HepG2 (cell line): Measurements from ENCODE around the gene KAZN. TPM values are rescaled to one million over a fixed set of nuclear protein-coding genes. Genes with fewer than 3 reads are reported as not detected.

Experiments used
- ATAC-seq: fragments of 200-7000 bp; cut with Tn5 transposase; 3 replicates; pipeline ENCODE4 v1.9.1; 2020; ENCODE audit warnings: mild to moderate bottlenecking, moderate library complexity
- BruUV-seq: library from RNA; stranded (reverse); fragments of 400-500 nt; replicated peaks from 2 replicates; lab custom pipeline; 2021; lab: Mats Ljungman, UMichigan
- CTCF ChIA-PET: fragments of 300-600 bp; formaldehyde crosslinking; extraction: SDS; loops from one replicate; lab custom pipeline; 2021; ENCODE audit warnings: low total read pairs, inconsistent platforms, low intra/inter-chr PET ratio; lab: Yijun Ruan, JAX
- POLR2A ChIA-PET: fragments of 350-600 bp; sonication (Branson Sonifier 250); formaldehyde crosslinking; loops from one replicate; lab custom pipeline; 2020; ENCODE audit warnings: antibody characterized with exemption, inconsistent platforms; lab: Yijun Ruan, JAX
- DNase-seq: peaks from one replicate; pipeline ENCODE4 v3.0.0-alpha.2; 2015; ENCODE audit warnings: low spot score
- FAIRE-seq: peaks from 3 replicates; lab custom pipeline; 2011; peaks lifted over from hg19 to GRCh38; lab: Jason Lieb, UNC
- H2AFZ ChIP-seq: one replicate; pipeline ENCODE4 v1.6.1; 2011; ENCODE audit warnings: low read length, inconsistent platforms
- H3K27ac ChIP-seq: fragments of 300-600 bp; 3 replicates; pipeline ENCODE4 v1.8.0; 2011; ENCODE audit warnings: mixed run types, mild to moderate bottlenecking, mixed read lengths, low read length, inconsistent platforms; ENCODE audit not compliant: insufficient read depth; ENCODE audit errors: extremely low read length
- H3K27me3 ChIP-seq, 2 experiments: fragments of 200-600 bp in 1 of 2; 2 replicates in 1 of 2; 3 replicates in 1 of 2; pipeline versions ENCODE4 v1.6.0 to v1.8.0; 2011; ENCODE audit warnings: low read length in 2 of 2, mild to moderate bottlenecking in 2 of 2, moderate library complexity in 2 of 2, inconsistent platforms in 1 of 2; ENCODE audit not compliant: insufficient read depth in 2 of 2, control insufficient read depth in 1 of 2
- H3K36me3 ChIP-seq, 2 experiments: fragments of 200-600 bp in 1 of 2; replicated peaks in 1 of 2; 2 replicates in 1 of 2; 3 replicates in 1 of 2; pipeline versions ENCODE4 v1.5.1 to v1.8.0; 2011; ENCODE audit warnings: low read length in 2 of 2, inconsistent platforms in 1 of 2; ENCODE audit not compliant: insufficient read depth in 2 of 2, control insufficient read depth in 1 of 2
- H3K4me1 ChIP-seq: 2 replicates; pipeline ENCODE4 v1.5.1; 2012; ENCODE audit warnings: low read length, inconsistent platforms; ENCODE audit not compliant: insufficient read depth
- H3K4me2 ChIP-seq: 2 replicates; pipeline ENCODE4 v1.6.0; 2011; ENCODE audit warnings: low read depth, low read length, inconsistent platforms
- H3K4me3 ChIP-seq, 3 experiments: fragments of 200-600 bp in 1 of 3; sonication (generic), shearing (Covaris generic) in 1 of 3; replicated peaks in 1 of 3; 2 replicates each; pipeline ENCODE4 v1.5.1; 2011 to 2016; ENCODE audit warnings: low read length in 3 of 3, inconsistent platforms in 2 of 3, low read depth in 2 of 3, mild to moderate bottlenecking in 2 of 3, control low read depth in 1 of 3, mixed read lengths in 1 of 3; ENCODE audit not compliant: insufficient read depth in 1 of 3
- H3K79me2 ChIP-seq: one replicate; pipeline ENCODE4 v1.6.1; 2011; ENCODE audit warnings: low read length, inconsistent platforms; ENCODE audit not compliant: insufficient read depth
- H3K9ac ChIP-seq: 2 replicates; pipeline ENCODE4 v1.6.0; 2011; ENCODE audit warnings: mild to moderate bottlenecking, low read depth, low read length, inconsistent platforms; ENCODE audit not compliant: insufficient read depth
- H3K9me3 ChIP-seq: 2 replicates; pipeline ENCODE4 v1.5.1; 2012; ENCODE audit warnings: mild to moderate bottlenecking, low read length
- H4K20me1 ChIP-seq: 2 replicates; pipeline ENCODE4 v1.6.0; 2011; ENCODE audit warnings: inconsistent platforms, mild to moderate bottlenecking, low read length, moderate library complexity; ENCODE audit not compliant: insufficient read depth
- FUBP1 ChIP-seq: sonication (generic); formaldehyde crosslinking; IDR thresholded peaks from 2 replicates; pipeline ENCODE4 v1.5.1; 2020; ENCODE audit warnings: missing genetic modification reagents, mild to moderate bottlenecking, borderline replicate concordance
- NR2F1 ChIP-seq, 2 experiments: fragments of 450-650 bp in 1 of 2; formaldehyde crosslinking in 1 of 2; IDR thresholded peaks; 2 replicates each; pipeline versions ENCODE4 v1.5.0 to v1.6.1; 2016 to 2020; ENCODE audit warnings: mild to moderate bottlenecking in 1 of 2, missing compliant biosample characterization in 1 of 2, missing genetic modification reagents in 1 of 2, moderate library complexity in 1 of 2
- NR2F6 ChIP-seq, 2 experiments: IDR thresholded peaks; 2 replicates each; pipeline ENCODE4 v1.6.1; 2016; ENCODE audit warnings: antibody characterized with exemption in 1 of 2, mild to moderate bottlenecking in 1 of 2
- RBFOX2 ChIP-seq: fragments of 200-400 bp; formaldehyde crosslinking; IDR thresholded peaks from 2 replicates; pipeline ENCODE4 v1.6.1; 2017; ENCODE audit warnings: low read depth, mild to moderate bottlenecking, low read length
- SOX13 ChIP-seq, 3 experiments: fragments of 450-650 bp in 1 of 3; sonication (generic) in 1 of 3; formaldehyde crosslinking in 1 of 3; IDR thresholded peaks in 2 of 3; conservative IDR thresholded peaks in 1 of 3; 2 replicates each; pipeline versions ENCODE4 v1.5.0 to v1.6.1; 2016 to 2020; ENCODE audit warnings: antibody characterized with exemption in 1 of 3, mild to moderate bottlenecking in 1 of 3, missing compliant biosample characterization in 1 of 3, missing genetic modification reagents in 1 of 3, moderate library complexity in 1 of 3
- UBTF ChIP-seq: sonication (generic); formaldehyde crosslinking; IDR thresholded peaks from 2 replicates; pipeline ENCODE4 v1.4.0; 2020; ENCODE audit warnings: mild to moderate bottlenecking, missing genetic modification reagents
- ZNF143 ChIP-seq: sonication (generic); formaldehyde crosslinking; IDR thresholded peaks from 2 replicates; pipeline ENCODE4 v1.4.0; 2020; ENCODE audit warnings: missing genetic modification reagents
- WGBS: methylation state at CpG from one replicate; pipeline ENCODE4 v1.1.6; 2017; ENCODE audit warnings: low lambda C conversion rate; 5-methylcytosine and 5-hydroxymethylcytosine counted together
- in situ Hi-C: cut with HindIII; loops from 2 replicates; pipeline ENCODE4 v1.10.0; 2017; ENCODE audit warnings: low pct_unique_long_range_greater_than_20kb; ENCODE audit not compliant: extremely low pct_ligation_motif_present
- intact Hi-C: fragments of 100-400 bp; cut with micrococcal nuclease; formaldehyde crosslinking; loops from one replicate; pipeline ENCODE4 v1.10.0; 2022; ENCODE audit not compliant: unreplicated experiment
- polyA plus RNA-seq, 8 experiments: library from polyadenylated mRNA; depleted of rRNA in 3 of 8; stranded (reverse) in 7 of 8; unstranded in 1 of 8; fragments of >200 nt; fragmentation: Illumina TruSeq in 4 of 8; extraction: Trizol in 4 of 8; gene quantifications; 2 replicates each; pipeline versions ENCODE4 v1.2.1 to v1.2.3, GENCODE V29; 2011 to 2016; ENCODE audit warnings: low read depth in 4 of 8, missing spikeins in 1 of 8, mixed read lengths in 1 of 8; ENCODE audit not compliant: insufficient read depth in 1 of 8
- total RNA-seq, 5 experiments: library from RNA; depleted of rRNA; stranded (reverse); fragments of >200 nt; fragmentation: Illumina TruSeq; extraction: Trizol; gene quantifications; 2 replicates each; pipeline ENCODE4 v1.2.3, GENCODE V29; 2016; ENCODE audit warnings: low read depth in 1 of 5

Gene KAZN
- total and polyA plus RNA-seq, 2 of the 13 experiments (the other 11 are each of a cell fraction or from before 2014, with no cell fraction given), result 10.4 to 13.5 TPM

- Histone ChIP-seq H3K4me3 (peak overlapping the region in 1 of 3 experiments; percentile 25; a peak in 1 of 6 replicates), H3K27ac (peak overlapping the region; percentile 37), H3K79me2 (peaks cover 84% of the 10 kb centered on the region), H3K36me3 (peaks cover 0 to 11% of the 10 kb centered on the region in 2 experiments; a peak in 3 of 5 replicates), H3K4me1 (peaks cover 59% of the 10 kb centered on the region), H3K4me2 (peak overlapping the region; percentile 63), H3K9ac (no peak overlapping the region), H2AFZ (no peak overlapping the region), H4K20me1 (peaks cover 33% of the 10 kb centered on the region; the same call in 1 of the 2 replicates), H3K9me3 (no peaks in the 10 kb centered on the region), H3K27me3 (no peaks in the 10 kb centered on the region)
- BruUV-seq, result no TSS peak
- WGBS, result 82% methylated on average over 17 of the region's 17 CpGs
- DNase-seq (no peak), ATAC-seq (no peak), FAIRE-seq (no peak)
- no peak for TF ChIP-seq NR2F1 (CRISPR knock-in tag; IDR thresholded peaks at IDR 0.05)
- TF ChIP-seq RBFOX2, result 0 out of 2 replicates have a peak, but pooled peaks have one; percentile 11
- in situ Hi-C loops (no loop called here), intact Hi-C loops (no loop called here)
- ChIA-PET POLR2A (interaction anchor here (2.6 kb wide), 1 partner anchor 32 kb away, joined by 8 read pairs; no protein-coding TSS in a partner anchor), CTCF (no interaction called here)
Observed at GRCh38 chr1:15157524-15158399, 559.3 kb downstream of the KAZN start.

DNA sequence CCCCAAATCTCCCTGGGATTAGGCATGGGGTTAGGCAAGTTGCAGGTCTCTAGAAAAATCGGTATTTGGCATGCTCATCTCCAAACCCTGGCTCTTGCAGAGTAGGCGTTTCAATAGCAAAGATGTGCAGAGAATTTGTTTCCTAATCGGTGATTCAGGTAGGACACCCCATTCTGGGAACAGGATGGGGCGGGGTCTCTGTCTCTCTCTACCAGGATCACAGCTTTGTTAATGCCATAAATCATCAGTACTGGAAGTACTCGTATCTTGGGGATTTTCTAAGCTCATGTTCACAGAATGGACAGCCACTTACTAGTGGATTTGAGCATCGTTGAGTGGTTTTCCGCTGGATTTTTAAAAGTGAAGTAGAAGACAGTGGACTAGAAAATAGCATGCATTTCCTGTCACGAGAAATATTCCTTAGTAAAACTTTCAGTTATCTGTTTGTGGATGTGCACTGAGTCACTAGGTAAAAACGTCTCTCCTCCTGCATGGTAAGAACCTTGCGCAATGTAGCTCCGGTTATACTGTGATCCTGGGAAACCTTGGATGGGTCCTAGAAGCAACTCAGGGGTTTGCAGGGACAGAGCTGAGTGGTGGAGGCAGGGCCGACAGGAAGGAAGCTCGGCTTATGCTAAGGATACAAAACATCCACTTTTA lies 560.2 kb downstream of the KAZN start:
- POLR2A ChIA-PET, result interaction anchor here (0.9 to 2.6 kb wide), 2 partner anchors 31 to 39 kb away, joined by 3 to 8 read pairs; no protein-coding TSS in a partner anchor
- no peak overlapping the region for H3K9ac ChIP-seq
- no peaks in the 10 kb centered on the region for H3K9me3 ChIP-seq
- H3K27me3 ChIP-seq, result no peaks in the 10 kb centered on the region
- CTCF ChIA-PET, result no interaction called here
- peak overlapping the region in 1 of 3 experiments; percentile 25; a peak in 1 of 6 replicates for H3K4me3 ChIP-seq
- peaks cover 88% of the 10 kb centered on the region for H3K79me2 ChIP-seq
- no TSS peak for BruUV-seq
- no peak overlapping the region for H2AFZ ChIP-seq
- in situ Hi-C loops (no loop called here), intact Hi-C loops (no loop called here)
- 37% methylated on average over 13 of the region's 13 CpGs for WGBS
- peak; percentile 60 for FAIRE-seq
- H3K36me3 ChIP-seq, result peaks cover 0 to 11% of the 10 kb centered on the region in 2 experiments; a peak in 3 of 5 replicates
- no peak for ATAC-seq
- DNase-seq, result peak; percentile 51
- H3K4me2 ChIP-seq, result peak overlapping the region; percentile 63
- peaks cover 65% of the 10 kb centered on the region for H3K4me1 ChIP-seq
- H3K27ac ChIP-seq, result peak overlapping the region; percentile 37
- peaks cover 36% of the 10 kb centered on the region; the same call in 1 of the 2 replicates for H4K20me1 ChIP-seq
- TF ChIP-seq SOX13 (IDR thresholded peaks at IDR 0.05), result no peak
- TF ChIP-seq SOX13 (CRISPR knock-in tag; conservative IDR thresholded peaks at IDR 0.05 in 1 of 2, IDR thresholded peaks at IDR 0.05 in 1 of 2), result peak in 1 of 2 experiments; percentile 22; a peak in 1 of 4 replicates
- no peak for TF ChIP-seq FUBP1
- TF ChIP-seq UBTF, result 0 out of 2 replicates have a peak, but pooled peaks have one; percentile 3
- TF ChIP-seq ZNF143 (CRISPR knock-in tag), result no peak
- TF ChIP-seq NR2F6 (IDR thresholded peaks at IDR 0.05), result no peak
- 0 out of 2 replicates have a peak, but pooled peaks have one; percentile 1 for TF ChIP-seq NR2F6 (CRISPR knock-in tag; IDR thresholded peaks at IDR 0.05)
